ENCODE measurements around the gene MMP15.

- TF ChIP-seq CTCF (IDR thresholded peaks at IDR 0.05), result no peak
- no peak for TF ChIP-seq POLR2A (IDR thresholded peaks at IDR 0.05)
These were observed 12.7 kb downstream of the MMP15 start for GRCh38 chr16:58038219-58038641.

Measured in lower leg skin (tissue), 3 donors.